Inflammatory macrophage treated with lipopolysaccharide for 4 hours (primary cell): ENCODE results near the gene FAM24B.

Experiments used
- DNase-seq: peaks from one replicate; pipeline ENCODE4 v3.0.0-alpha.2; 2020

The FAM24B gene

DNA sequence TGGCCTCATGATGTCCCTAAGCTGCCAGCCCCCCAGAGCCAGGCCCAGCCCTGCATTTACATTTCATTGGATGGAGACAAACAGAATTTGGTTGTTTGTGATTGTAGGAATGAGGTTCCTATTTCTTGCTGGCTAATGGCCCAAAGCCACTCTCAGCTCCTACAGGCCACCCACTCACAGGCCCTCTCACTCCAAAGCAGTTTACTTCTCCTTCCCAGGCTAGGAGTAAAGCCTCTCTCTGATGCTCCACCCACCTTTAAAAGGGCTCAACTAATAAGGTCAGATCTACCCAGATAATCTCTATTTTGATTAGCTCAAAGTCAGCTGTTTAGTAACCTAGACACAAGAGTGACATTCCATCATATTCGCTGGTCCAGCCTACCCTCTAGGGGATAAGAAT is 22.5 kb downstream of the FAM24B start:
- peak; percentile 40 for DNase-seq

DNA sequence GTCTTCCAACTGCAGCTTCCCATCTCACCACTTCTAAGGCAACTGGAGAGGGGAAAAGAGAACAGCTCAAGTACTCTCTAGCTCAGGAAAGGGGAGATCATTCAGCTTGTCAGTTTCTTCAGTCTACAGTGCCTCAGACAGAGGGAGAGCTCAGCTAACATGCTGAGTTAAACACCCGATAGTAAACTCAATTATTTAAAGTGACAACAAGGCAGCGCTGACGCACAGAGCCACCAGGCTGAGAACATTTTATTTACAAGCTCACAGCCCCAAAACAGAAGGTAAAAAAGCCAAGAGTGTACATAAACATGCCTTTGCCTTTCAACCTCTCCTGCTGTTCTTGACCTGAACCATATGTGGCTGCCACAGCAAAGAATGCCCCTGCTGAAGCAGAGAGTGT is 23.6 kb downstream of the FAM24B start:
- DNase-seq: no peak

DNA sequence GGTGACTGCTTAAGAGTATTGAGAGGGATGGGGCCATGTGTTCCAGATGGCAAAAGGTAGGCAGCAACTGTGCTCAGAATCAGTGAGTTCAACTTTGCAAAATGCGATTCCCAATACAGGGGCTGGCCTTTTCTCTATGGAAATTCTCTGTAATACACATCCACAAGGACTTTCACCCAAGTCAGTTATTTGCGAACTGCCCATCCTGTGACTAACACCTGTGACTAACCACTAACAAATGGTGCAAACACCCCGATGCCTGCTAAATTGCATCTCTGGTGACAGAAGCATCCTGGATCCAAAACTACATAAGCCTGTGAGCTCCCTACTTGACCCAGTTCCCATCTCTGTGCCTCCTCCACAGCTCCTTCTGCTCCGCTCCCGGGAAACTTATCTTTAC is 24.7 kb downstream of the FAM24B start:
- no peak for DNase-seq

DNA sequence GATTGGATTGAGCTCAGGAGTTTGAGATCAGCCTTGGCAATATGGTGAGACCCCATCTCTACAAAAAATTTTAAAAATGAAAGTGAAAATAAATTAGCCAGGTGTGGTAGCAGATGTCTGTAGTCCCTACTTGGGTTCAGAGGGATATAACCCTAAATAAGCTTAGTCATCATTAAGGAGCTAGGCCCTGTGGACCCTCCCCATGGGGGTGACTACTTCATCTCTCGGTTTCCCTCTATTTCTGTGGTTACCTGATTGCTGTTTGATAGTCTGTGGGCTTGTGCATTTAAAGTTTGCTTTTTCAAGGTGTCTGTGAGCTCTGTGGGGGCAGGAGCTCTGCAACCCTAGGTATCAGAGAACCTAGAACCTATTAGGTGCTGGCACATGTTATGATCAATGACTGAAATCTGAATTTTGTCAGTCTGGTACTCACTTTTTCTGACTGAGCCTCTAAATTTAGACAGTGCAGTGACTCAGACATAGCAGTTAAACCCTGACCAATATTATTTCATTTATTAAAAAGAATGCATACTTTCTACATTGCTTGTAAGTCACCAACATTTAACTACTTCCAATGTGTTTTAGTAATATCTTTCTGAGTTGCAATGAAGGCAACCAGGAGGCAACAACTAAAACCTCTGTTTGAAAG is 25.6 kb downstream of the FAM24B start:
- no peak for DNase-seq

DNA sequence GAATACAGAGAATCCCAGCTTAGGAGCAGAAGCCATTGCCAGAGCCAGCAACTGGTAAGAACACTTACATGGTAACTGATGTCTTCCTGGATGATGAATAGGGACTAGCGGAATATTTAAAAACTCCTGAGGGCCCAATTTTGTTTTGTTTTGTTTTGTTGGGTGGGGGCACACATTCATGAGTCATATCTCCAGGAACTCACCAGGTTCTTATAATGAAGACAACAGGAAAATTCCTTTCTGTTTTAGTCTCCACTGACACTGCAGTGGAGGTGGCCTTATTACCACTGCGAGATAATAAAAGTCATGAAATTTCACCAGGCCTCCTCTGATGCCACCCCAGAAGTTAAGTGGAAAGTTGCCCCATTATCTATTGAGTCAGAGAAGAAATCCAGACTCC is 27.1 kb downstream of the FAM24B start:
- DNase-seq: no peak

DNA sequence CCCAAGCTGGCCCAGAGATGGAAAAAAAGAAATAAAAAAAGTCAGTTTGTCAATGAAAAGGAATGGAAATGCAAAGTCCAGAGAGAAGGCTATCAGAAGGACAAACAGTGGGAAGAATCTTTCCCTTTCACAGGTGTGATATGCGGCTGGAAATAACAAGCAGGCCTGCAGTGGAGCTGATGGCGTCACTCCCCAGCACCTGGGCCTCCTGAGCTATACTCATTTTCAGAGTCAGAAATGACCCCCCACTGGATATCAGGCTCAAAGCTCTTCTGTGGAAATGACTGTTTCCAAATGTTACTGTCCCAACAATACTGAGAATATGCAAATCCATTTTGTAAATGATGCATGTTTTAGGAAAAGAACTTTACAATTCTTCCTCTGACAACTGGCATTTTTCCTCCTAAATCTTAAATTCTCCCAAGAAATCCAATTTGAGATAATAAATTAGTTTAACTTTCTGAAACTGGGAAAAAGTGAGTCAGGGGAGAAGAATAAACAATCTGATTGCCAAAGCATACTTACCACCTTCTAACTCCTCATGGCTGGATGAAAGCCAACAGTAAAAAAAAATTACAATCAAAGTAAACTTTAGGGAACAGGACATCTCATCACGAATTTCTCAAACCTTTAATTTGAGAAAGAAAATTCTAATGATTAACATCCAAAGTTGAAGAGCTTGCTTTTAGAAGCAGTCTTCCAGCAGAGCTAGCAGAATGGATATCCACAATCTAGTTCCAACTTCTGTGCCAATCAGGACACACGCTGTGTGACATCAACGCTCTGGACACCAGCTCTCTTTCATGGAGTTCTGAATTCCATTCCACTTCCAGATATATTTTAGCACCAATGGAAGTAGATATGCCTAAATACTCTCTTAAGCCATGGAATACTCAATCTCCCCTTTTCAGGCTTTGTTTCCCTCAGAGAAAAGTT is 28.4 kb downstream of the FAM24B start:
- DNase-seq: no peak

DNA sequence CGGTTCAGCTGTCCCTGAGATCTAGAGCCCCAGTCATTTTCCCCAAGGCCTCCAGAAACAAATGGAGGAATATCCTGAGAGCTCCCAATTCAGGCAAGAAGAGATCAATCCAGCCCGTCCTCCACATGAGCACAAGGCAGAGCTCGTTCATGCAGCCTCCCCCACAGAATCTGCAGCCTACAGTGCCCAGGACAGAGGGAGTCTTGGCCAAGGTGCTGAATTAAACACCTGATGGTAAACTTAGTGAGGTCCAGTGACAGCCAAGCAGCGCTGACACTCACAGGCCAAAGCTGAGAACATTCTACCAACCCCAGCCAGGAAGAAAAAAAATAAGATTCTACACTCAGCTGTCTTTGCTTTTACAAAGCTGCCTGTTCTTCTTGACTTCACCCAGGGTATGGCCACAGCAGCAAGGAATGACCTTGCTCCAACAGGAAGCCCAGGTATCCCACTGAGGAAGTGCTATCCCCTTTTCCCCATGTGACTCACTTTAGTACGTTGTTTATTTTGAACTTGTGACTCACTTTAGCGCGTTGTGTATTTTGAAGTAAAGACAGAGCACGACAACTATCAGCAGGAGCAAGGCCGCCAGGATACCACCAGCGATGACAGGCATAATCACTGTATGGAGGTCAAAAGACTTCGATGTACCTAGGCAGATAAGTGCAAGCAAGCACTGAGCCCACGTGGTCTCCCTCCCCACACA is 29.3 kb downstream of the FAM24B start:
- no peak for DNase-seq

DNA sequence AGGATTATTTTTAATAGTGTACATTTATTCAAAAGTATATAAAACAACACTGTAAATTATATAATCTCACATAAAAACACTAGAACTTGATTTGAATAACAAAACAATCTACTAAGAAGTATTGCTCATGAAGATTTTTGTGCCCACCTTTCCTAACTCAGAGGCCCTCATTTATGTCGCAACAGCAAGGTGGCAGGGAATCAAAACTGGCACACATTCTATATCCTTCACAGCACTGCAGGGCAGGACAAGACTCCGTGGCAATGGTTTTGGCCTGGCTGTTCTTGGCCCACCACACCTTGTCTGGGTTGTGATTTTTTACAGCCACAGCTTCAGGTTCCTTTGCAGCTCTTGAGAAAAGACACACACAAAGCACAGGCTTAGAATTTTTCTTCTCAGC is 30.3 kb downstream of the FAM24B start:
- DNase-seq: no peak

DNA sequence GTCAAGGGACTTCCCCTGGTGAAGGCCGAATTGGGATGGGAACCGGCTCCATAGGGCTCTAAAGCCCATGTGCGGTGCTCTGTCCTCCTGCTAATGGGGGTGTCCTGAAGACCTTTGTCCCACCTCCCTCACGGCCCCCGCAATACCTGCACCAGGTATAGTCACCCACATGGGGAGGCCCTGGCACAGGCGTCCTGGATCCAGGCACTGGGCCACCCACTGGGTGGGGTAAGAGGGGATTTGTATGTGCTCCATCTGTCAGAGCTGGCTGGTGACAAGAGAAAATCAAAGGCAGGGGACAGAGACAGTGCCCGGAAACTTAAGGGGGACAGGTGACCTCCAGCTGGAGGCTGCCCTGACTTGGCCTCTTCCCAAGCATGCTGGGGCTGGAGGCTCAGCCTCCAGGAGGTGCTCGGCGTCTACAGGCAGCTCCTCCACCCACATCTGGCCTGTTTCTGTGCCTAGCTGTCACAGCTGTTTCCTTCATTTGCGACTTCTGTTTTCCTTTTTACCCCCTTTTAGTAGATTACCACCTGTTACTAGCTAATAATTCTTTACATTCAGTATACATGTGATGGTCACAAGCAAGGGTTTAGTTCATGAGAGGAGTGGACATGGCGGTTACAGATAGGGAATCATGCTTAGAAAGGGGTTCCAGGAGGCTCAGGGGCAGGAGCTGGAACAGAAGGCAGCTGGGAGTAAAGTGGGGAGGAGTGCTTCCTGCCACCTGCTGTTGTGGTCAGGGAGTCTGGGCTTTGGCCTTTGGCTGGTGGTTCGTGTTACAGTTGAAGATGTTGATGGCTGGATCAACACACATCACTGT is 31.4 kb downstream of the FAM24B start:
- no peak for DNase-seq

DNA sequence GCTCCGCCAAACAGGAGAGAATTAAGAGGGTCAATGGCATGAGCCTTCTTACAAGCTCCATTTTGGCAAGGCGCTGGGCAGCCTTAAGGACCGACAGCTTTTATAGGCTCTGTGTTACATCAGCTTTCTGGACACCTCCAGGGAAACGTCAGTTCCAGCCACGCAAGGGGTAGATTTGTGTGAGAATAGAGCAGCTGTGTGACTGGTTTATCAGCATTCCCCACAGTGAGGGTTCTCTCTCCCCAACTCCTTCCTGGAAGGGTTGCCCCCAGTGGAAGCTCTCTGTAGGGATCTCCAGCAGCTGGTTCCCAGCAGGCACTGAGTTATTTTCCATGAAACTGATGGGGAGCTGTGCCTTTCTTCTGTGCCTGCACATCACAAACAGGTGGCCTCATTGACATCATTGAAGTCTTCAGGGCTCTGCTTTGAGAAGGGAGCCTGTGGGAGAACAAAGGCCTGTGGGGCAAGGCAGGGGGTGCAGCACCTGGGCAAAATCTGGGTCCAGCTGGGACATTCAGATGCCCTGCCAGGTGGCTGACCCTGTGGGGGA is 33.5 kb downstream of the FAM24B start, which contains the start of gene CUZD1:
TSS of gene CUZD1 (minus strand) at position 75 of the 550 bp plus-strand sequence. CDS start at position 61, 14 bp downstream.
- no peak for DNase-seq

DNA sequence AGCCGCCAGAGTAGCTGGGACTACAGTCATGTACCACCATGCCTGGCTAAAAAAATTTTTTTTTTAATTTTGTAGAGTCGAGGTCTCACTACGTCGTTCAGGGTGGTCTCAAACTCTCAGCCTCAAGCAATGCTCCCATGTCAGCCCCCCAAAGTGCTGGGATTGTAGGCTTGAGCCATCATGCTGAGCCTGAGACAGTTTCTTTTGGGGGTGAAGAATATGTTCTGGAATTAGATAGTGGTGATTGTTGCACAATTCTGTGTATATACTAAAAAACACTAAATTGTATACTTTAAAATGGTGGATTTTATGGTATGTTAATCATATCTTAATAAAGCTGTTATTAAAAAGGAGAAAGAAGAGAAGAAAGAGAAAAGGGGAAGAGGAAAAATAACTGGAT is 35.2 kb downstream of the FAM24B start:
- no peak for DNase-seq

DNA sequence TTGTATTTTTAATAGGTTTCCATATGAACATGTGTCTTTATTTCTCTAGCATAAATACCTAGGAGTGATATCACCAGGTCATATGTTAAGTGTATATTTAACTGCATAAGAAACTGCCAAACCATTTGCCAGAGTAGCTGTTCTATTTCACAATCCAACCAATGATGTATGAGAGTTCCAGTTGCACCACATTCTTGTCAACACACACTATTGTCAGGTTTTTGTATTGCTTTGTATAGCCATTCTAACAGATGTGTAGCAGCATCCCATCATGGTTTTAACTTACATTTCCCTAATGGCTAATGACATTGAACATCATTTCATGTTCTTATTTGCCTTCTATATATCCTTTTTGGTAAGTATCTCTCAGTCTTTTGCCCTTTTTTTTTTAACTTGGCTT is 37.8 kb downstream of the FAM24B start:
- no peak for DNase-seq

DNA sequence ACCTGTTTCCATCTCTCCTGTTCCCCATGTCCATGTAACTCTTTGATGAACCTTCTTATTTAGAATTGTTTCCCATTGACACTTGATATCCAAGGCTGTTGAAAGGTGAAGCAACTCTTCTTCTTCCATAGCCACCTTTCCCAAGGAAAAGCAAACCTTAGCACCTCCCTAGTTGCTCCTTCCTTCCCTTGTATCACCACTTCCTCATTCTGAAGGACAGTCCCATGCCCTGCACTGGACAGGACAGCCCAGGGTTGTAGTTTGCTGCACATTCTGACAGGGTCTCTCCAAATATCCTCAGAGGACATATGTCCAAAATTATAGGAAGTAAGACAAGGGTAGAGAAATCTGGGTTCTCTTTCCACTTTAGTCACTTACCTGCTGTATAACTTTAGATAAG is 39.9 kb downstream of the FAM24B start:
- no peak for DNase-seq

DNA sequence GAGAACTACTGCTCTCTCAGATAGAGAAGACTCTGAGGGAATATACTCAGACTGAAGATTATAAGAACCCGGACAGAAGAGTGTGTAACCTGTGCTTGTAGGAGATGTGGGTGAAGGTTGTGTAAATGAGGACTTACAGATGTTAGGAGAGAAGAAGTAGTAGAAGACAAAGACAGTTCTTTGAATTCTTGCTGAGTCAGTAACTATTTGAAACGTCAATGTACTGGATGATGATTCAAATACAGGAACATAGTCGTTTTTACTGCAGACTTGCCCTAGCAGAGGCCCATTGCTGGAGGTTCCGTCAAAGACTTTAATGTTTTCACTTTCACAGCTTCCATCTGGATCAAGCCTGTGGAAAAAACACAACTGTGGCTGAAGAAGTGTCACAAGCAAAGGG is 40.5 kb downstream of the FAM24B start:
- DNase-seq: no peak

DNA sequence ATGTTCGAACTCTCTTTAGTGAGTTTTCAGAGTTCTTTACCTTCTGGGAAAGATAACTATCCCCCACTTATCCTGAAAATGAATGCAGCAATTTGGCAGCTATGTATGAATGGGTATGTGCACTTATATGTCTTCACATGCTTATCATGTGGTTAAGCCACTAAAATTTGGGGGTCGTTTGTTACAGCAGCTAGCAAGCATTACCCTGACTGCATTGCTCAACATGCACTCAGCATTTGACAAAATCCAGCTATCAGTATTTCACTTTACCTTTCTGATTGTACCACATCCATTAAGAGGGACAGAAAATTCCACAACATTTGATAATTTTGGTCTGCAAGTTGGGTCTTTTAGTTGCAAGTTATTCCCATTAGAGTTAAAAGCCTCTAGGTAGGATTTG is 43.5 kb downstream of the FAM24B start:
- DNase-seq: no peak

DNA sequence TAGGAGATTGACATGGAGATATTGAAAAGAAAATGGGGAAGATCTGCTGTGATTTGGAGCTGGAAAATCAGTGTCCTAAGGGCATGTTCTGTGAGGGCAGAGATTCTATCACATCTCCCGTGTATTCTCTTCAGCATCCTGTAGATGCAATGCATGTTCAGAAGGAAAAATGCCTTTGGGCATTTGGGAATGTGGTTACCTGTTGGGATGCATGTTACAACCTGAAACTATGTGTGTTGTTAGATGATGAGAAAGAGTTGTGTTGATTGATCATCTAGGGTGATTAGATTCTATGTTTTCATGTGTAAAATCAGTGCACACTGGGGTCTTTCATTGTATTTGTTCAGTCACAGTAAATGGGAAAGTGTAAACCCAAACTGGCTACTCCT is 48.4 kb downstream of the FAM24B start:
- DNase-seq: no peak

DNA sequence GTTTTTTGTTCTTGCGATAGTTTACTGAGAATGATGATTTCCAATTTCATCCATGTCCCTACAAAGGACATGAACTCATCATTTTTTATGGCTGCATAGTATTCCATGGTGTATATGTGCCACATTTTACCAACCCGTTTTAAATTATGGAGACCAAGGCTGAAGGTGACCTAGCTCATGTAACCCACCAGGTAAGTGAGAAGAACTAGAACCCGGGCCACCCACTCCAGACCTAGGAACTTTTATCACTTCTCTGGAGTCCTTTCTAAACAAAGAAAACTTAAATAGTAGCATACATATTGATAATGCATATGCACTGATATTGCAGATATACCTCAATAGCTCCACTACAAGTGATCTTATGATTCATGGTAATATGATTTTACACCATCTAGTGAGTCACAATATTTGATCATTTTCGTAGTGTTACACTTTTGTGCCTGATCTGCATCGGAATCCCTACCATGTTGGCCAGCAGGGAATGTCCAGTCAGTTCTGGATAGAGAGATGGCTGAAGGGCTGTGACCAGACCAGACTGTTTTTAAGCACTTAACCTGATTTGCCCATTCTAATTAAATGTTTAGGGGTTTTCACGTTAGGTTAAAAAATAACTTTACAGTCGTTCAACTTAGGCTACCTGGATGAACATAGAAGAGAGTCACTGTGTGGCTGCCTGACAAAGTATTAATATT is 49.0 kb downstream of the FAM24B start:
- no peak for DNase-seq

DNA sequence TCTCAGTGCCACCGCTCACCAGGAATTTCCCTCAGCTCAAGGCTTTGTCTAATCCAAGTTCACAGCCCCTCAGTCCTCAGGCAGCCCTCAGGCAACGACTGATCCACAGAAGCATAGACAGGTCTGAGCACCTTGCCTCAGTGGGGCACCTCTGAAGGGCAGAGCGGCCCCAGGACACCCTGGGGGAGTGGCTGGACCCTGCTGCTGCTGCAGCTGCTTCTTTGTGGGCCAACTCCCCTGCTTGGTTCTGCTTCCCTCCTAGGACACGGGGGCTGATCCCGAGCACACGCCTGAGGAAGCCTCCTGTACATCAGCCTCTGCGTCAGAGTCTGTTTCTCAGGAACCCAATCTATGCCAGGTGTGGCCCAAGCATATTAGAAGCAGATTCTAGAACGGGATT is 49.9 kb downstream of the FAM24B start:
- no peak for DNase-seq

DNA sequence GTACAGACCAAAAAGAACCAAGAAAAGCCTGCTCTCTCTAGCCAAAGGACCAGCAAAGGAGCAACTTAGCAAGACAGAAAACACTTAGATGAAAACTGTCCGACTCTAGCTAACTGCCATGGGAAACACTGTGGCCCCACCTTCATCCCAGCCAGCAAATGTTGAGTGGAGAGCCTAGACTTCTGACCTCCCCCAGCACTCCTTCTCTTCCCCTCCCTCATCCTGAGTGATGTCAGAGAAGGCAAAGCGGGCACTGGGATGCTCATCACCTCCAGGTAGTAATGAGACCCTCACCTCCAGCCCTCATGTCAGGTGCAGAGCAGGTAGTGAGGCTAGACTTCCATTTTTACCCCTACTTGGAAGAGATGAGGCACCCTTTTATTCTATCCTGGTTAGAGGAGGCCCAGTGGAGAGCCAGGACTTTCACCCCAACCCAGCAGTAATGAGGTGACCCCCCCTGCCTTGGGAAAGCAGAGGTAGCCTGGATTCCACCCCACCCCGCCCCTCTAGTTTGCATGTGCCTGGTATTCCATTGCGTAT is 50.6 kb downstream of the FAM24B start:
- no peak for DNase-seq

DNA sequence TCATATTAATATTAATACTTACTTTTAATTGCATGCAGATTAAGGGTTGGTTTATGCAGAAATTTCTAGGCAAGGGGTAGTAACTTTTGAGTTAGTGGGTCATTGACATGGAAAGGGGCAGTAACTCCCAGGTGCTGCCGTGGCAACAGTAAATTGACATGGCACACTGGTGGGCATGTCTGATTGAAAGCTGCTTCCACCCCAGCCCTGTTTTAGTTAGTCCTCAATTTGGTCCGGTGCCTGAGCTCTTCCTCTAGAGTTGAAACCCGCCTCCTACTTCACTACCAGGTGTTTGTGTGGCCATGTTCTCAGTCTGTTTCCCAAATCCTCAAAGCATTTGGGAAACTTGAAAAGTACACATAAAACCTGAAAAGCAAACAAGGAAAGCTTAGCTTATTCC is 52.1 kb downstream of the FAM24B start:
- DNase-seq: no peak

DNA sequence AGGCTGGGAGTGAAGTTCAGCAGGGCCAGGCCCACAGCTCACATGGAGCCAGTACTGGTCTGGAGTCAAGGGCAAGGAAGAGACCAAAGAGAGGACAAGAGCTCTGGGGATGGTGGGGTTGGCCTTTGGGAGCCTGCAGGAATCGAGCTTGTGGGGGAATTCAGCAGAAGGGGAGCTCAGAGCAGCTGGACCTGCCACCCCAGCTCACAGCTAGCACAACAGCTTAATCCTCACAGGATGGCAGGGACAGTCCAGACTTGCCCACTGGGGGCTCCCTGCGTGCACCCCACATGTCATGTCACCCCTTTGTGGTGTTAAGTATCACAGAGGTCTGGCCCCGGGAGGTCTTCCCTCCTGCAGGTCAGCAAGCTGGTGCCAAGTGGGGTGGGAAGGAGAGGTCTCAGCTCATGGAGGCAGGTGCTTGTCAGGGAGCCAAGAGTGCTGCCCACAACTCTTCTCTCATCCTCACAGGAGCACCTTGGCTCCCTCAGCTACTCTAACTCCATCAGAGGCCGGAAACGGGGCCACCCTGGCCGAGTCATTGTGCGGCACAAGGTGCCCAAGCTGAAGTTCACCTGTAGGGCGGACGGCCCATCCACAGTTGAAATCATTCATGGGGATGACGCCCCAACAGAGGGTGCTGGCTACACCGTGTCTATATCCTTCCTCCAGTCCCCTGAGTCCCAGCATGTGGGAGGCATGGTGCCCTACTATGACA is 56.2 kb downstream of the FAM24B start:
- DNase-seq: no peak
